GM18870 (cell line): Measurements from ENCODE around the gene PRAMEF13.
"Not testable (repeated sequence)": the region's sequence is repeated elsewhere in the genome, so short reads cannot be mapped to it uniquely, and the experiment has no call there.

ENCODE experiments used
- ATAC-seq: cut with Tn5 transposase; IDR thresholded peaks from one replicate; pipeline ENCODE4 v1.9.1; 2021; ENCODE audit warnings: moderate library complexity; ENCODE audit not compliant: unreplicated experiment

PRAMEF13 gene, protein sequence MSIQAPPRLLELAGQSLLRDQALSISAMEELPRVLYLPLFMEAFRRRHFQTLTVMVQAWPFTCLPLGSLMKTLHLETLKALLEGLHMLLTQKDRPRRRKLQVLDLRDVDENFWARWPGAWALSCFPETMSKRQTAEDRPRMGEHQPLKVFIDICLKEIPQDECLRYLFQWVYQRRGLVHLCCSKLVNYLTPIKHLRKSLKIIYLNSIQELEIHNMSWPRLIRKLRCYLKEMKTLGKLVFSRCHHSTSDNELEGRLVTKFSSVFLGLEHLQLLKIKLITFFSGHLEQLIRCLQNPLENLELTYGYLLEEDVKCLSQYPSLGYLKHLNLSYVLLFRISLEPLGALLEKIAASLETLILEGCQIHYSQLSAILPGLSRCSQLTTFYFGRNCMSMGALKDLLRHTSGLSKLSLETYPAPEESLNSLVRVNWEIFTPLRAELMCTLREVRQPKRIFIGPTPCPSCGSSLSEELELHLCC

DNA sequence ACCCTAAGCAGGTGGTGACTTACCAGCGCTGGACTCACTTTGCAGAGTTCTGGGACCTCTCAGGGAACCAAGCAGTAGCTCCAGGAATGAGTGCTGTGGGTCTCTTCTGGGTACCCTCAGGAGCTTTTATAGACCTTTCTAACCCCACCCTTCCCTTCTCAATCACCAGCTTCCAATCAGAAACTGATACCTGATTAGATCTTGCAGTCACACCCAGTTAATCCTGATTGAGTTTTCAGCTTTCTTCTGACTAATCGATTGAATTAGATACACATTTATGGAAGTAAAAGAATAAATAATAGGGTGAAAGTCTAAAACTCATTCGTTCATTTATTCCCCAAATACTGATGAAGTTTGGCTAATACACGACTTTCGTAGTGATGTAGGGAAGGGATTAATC is at the start of gene PRAMEF13:
Gene PRAMEF13 (minus strand): TSS at position 101 of the 400 bp plus-strand sequence. CDS start 1,820 bp downstream, outside the sequence.
- ATAC-seq = not testable (repeated sequence)

DNA sequence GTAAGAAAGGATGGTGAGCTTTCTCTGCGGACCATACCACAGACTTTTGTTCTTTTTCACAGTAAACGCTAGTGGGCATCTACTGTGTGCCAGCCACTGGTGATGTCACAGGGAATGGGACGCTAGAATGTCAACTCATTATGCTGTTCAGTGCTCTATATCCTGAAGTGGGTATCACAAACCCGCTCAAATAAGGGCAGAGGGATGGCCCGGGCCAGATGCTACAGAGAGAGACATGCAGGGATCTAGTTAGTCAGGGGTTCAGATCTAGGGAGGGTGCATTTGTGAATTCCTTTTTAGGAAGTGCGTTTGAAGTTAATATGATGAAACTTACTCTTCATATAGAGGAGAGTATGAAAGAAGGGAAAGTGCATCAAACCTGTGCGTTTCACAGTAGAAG is 45.9 kb upstream of the PRAMEF13 start:
- not testable (repeated sequence) for ATAC-seq

DNA sequence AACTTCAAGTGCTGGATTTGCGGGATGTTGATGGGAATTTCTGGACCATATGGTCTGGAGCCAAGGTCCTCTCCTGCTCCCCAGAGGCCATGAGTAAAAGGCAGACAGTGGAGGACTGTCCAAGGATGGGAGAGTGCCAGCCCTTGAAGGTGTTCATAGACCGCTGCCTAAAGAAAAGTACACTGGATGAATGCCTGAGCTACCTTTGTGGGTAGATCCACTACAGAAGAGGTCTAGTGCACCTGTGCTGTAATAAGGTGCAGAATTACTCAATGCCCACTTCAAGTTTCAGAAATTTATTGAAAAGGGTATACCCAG is 45.3 kb upstream of the PRAMEF13 start:
- ATAC-seq = not testable (repeated sequence)

DNA sequence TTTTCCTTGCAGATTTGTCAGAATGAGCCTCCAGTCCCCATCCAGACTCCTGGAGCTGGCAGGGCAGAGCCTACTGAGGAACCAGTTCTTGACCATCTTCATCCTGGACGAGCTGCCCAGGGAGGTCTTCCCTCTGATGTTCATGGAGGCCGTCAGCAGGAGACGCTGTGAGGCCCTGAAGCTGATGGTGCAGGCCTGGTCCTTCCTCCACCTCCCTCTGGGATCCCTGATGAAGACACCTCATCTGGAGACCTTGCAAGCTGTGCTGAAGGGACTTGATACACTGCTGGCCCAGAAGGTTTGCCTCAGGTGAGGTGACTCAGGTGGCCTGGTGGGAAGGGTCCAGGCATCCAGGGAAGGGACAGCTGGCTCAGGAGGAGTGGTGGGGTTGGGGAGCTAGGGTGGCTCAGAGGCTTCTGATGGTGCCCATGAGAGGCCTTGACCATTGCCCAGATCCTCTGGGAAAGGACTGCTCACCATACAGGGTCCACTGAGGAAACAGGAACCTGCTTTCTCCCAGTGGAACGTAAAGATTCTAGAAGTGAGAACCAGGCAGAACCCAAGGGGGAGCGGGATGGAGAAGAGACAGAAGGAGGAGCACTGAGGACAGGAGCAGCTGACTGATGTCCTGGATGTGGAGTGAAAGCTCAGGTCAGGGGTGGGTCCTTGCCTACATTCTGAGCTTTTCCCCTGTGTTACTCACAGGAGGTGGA is 44.8 kb upstream of the PRAMEF13 start:
- not testable (repeated sequence) for ATAC-seq

DNA sequence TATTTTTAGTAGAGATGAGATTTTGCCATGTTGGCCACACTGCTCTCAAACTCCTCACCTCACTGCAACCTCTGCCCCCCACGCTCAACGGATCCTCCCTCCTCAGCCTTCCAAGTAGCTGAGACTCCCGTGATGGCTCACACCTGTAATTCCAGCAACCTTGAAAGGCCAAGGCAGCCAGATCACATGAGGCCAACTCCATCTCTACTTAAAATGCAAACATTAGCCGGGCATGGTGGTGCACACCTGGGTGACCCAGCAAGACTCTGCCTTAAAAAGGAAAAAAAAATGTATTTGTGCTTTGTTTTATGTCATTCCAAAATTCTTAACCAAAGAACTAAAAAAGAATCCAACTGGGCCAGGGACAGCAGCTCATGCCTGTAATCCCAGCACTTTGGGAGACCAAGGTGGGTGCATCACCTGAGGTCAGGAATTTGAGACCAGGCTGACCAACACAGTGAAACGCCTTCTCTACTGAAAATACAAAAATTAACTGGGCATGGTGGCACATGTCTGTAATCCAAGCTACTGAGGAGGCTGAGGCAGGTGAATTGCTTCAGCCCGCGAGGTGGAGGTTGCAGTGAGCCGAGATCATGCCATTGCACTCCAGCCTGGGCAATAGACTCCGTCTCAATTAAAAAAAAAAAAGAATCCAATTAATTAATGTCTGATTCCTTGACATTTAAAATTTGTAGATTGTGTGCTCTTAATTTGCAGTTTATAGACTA is 42.5 kb upstream of the PRAMEF13 start:
- not testable (repeated sequence) for ATAC-seq

DNA sequence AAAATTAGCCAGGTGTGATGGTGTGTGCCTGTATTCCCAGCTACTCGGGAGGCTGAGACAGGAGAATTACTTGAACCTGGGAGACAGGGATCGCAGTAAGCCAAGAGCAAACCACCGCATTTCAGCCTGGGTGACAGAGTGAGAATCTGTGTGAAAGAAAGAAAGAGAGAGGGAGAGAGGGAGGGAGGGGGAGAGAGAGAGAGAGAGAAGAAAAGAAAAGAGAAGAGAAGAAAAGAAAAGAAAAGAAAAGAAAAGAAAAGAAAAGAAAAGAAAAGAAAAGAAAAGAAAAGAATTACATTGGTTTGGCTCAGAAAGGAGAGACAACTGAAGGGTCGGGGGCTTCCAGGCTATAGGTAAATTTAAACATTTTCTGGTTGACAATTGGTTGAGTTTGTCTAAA is 38.4 kb upstream of the PRAMEF13 start:
- not testable (repeated sequence) for ATAC-seq

DNA sequence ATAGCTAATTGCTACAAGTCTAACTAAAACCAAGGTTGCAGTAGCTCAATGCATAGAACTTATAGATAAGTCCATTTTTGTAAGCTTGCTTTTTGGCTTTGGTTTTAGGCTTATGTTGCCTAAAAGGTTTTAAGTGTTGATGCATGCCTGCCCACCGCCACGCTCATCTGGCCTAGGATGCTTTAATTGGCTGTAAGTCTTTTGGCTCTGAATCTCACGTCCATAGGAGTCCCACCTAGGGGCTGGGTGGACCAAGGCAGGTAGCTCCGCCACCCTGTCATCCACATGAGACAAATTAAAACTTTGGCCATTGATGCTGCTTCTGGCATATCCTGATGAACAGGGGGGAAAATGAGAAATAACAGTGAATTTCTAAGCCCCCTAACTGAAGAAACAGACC is 36.4 kb upstream of the PRAMEF13 start:
- not testable (repeated sequence) for ATAC-seq

DNA sequence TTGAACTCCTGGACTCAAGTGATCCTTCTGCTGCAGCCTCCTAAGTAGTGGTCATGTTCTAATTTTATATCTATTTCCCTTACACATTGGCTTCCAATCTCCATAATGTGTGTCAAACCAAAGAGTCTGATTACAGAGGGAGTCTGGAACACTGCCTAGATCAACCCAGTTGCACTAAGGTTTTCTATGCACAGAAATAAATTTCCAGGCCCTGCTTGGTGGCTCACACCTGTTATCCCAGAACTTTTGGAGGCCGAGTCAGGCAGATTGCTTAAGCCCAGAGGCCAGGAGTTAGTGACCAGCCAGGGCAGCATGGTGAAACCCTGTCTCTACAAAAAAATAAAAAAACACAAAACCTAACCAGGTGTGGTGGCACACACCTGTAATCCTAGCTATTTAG is 32.8 kb upstream of the PRAMEF13 start:
- not testable (repeated sequence) for ATAC-seq

DNA sequence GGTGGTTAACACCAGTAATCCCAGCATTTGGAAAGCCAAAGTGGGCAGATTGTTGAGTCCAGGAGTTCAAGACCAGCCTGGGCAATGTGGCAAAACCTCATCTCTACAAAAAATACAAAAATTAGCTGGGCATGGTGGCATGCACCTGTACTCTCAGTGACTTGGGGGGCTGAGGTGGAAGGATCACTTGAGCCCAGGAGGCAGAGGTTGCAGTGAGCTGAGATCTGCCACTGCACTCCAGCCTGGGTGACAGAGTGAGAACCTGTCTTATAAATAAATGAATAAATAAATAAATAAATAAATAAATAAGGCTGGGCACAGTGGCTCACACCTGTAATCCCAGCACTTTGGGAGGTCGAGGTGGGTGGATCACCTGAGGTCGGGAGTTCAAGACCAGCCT is 30.8 kb upstream of the PRAMEF13 start:
- ATAC-seq = not testable (repeated sequence)

DNA sequence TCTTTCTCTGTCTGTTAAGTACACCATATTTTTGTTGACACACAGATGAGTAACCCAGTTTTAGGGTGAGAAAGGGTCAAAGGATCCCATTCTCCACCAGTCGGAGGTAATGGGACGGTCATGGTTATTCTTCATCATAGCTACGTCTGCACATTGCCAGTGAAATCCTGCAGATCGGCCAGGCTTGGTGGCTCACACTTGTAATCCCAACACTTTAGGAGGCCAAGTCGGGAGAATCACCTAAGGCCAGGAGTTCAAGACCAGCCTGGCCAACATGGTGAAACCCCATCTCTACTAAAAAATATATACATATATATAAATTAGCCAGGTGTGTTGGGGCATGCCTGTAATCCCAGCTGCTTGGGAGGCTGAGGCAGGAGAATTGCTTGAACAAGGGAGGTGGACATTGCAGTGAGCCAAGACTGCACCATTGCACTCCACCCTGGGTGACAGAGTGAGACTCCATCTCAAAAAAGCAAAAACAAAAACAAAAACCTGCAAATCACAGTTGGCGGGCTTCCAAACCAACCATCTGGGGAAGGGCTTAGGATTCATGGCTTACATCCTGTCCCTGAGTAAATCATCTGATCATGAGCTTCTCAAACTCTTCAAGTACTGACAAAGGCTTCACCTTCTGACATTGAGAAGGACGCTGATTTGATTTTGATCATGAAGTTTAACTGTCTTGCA is 30.0 kb upstream of the PRAMEF13 start:
- ATAC-seq = not testable (repeated sequence)

DNA sequence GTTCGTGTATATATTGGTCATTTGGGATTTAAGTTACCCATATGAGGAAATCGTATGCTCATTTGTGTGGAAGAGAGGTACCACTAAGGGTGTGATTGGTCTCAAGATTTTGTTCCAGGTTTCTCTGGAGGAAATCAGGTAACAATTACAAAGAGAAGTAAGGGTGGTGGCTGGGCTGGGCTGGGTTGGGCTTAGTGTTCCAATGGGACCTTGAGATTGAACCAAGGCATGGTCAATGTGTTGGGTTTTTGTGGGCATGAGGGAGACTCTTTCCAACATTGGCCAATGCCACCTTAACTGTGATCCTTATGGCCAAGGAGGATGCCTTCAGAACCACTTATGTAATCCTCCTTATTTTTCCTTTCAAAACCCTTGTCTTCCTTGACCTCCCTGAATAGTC is 29.4 kb upstream of the PRAMEF13 start:
- ATAC-seq = not testable (repeated sequence)

DNA sequence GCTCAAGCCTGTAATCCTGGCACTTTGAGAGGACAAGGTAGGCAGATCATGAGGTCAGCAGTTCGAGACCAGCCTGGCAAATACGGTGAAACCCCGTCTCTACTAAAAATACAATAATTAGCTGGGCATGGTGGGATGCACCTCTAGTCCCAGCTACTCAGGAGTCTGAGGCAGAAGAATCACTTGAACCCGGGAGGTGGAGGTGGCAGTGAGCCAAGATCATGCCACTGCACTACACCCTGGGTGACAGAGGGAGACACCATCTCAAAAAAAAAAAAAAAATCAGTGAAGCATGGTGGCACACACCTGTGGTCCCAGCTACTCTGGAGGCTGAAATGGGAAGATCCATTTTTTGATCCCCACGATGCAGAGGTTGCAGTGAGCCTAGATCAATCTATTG is 28.9 kb upstream of the PRAMEF13 start:
- ATAC-seq = not testable (repeated sequence)

DNA sequence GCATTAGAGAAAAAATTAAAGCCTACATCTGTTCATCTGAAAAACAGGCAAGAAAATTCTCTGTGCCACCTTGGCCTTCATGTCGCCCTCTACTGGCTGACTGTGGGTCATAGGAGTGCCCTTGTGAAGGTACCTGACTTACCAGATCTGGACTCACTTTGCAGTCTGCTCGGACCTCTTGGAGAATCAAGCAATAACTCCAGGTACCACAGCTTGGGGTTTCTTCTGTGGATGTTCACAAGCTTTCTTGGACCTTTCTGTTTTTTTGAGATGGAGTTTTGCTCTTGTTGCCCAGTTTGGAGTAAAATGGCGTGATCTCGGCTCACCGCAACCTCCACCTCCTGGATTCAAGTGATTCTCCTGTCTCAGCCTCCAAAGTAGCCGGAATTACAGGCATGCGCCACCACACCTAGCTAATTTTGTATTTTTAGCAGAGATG is 27.2 kb upstream of the PRAMEF13 start:
- ATAC-seq = no peak

DNA sequence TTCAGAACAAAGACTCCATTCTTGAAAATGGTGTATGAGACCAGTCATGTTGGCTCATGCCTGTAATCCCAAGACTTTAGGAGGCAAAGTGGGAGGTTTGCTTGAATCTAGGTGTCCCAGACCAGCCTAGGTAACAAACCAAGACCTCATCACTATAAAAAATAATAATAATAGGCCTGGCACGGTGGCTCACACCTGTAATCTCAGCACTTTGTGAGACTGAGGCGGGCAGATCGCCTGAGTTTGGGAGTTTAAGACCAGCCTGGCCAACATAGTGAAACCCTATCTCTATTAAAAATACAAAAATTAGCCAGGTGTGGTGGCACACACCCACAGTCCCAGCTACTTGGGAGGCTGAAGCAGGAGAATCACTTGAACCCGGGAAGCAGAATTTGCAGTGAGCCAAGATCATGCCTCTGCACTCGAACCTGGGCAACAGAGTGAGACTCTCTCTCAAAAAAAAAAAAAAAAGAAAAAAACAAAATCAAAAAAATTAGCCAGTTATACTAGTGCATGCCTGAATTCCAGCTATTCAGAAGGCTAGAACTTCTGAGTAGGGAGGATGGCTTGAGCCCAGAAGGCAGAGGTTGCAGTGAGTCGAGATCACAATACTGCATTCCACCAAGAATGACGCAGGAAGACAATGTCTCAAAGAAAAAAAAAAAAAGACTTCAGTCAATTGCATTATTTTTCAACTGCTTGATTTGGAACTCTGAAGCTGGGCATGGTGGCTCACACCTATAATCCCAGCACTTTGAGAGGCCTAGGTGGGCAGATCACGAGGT is 26.3 kb upstream of the PRAMEF13 start:
- ATAC-seq = not testable (repeated sequence)

DNA sequence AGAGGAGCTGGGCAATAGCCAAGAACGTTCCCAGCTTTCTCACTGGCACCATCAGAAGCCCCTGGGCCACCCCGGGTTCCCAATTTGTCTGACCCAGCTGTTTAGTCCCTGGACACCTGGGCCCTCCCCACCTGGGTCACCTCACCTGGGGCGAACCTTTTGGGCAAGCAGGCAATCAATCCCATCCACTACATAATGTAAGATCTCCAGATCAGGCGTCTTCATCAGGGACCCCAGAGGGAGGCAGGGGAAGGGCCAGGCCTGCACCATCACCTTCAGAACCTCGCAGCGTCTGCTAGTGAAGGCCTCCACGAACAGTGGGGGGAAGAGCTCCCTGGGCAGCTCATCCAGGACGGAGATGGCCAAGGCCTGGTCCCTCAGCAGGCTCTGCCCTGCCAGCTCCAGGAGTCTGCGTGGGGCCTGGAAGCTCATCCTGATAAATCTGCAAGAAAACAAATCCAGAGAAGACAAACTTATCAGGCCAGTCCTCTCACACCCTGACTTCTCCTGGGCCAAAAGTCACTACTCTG is 24.5 kb upstream of the PRAMEF13 start, which contains the start of gene PRAMEF18:
Gene PRAMEF18 (minus strand): TSS at position 480 of the 530 bp plus-strand sequence. CDS start 48 bp downstream, at position 432.
- ATAC-seq = not testable (repeated sequence)

DNA sequence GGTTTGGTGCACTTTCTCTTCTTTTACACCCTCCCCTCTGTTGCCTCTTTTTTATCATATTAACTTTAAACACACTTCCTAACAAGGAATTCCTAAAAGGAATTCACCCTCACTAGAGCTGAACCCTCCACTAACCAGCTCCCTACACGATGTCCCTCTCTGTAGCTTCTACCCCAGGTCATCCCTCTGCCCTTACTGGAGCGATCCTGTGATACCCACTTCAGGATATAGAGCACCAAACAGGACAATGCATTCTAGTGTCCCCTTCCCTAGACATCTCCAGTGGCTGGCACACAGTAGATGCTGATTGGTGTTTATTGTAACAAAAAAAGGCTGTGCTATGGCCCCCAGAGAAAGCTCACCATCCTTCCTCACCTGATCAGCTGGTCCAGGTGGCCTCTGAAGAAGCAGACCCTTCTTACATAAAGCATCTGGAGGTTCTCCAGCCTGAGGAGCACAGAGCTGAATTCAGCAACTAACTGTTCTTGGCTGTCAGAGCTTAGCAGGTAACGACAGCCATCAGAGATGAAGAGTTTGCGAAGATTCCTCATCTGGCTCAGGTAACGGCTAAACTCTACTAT is 23.4 kb upstream of the PRAMEF13 start:
- no peak for ATAC-seq

DNA sequence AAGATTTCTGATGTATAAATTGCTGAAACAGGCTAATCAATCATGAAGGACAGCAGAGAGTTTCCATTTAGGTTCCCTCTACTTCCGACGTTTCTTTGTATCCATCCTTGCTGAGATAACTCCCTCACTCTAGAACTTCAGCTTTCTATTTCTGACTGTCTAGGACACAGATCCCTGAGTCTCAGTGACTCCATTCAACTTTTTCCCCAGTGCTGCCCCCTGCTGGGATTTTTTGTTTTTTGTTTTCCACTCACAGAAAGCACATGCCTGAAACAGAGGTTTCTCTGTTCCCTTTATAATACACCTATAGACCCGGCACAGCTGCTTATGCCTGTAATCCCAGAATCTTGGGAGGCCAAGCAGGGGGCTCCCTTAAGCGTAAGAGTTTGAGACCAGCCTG is 21.6 kb upstream of the PRAMEF13 start:
- ATAC-seq = not testable (repeated sequence)

DNA sequence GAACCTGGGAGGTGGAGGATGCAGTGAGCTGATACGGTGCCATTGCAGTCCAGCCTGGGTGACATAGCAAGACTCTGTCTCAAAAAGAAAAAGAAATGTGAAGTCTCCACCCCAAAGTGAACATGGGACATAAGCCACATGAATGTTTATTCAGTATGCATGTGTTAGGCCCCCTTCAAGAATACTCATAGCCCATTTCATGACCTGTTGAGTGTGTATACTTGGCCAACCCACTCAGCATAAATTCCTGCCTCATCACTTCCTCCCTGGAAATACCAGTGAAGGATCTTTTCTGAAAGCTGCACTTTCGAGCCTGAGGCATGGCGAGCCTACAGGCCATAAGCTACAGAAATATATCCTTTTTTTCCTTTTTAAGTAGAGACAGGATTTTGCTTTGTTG is 18.0 kb upstream of the PRAMEF13 start:
- not testable (repeated sequence) for ATAC-seq

DNA sequence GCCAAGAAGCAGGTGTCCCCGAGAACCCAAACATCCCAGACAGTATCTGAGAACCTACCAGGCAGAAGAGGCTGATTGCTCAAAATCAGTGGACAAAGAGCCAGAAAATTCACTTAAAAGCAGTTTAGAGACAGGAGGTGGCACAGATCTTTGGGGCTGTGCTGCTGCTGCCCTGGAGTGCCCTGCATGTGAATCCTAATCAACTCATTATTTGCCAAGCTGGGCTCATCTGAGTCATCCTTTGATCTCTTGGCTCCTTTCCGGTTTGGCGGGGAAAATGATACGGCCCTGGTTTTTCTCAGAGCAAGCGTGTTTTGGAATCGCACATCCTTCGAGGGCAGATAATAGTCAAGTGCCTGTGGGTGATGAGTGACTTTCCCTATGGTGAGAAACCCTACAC is 15.4 kb upstream of the PRAMEF13 start:
- ATAC-seq = not testable (repeated sequence)
